Caco-2 (cell line): ENCODE results near the gene KLHL29. TPM values are rescaled to one million over a fixed set of nuclear protein-coding genes. Genes with fewer than 3 reads are reported as not detected.

Experiments
- BruUV-seq: library from RNA; stranded (reverse); fragments of 400-500 nt; replicated peaks from 2 replicates; lab custom pipeline; 2021; lab: Mats Ljungman, UMichigan
- CTCF ChIA-PET: fragments of 300-600 bp; sonication (Branson Sonifier 250); formaldehyde crosslinking; loops from one replicate; lab custom pipeline; 2022; ENCODE audit warnings: antibody characterized with exemption; lab: Charles Lee
- POLR2A ChIA-PET: fragments of 300-600 bp; sonication (Branson Sonifier 250); formaldehyde crosslinking; loops from one replicate; lab custom pipeline; 2022; ENCODE audit warnings: antibody characterized with exemption; lab: Charles Lee
- DNase-seq, 2 experiments: peaks; one replicate each; pipeline versions ENCODE4 v3.0.0 to v3.0.0-alpha.2; 2020 to 2022
- H3K27me3 ChIP-seq: replicated peaks from 2 replicates; pipeline ENCODE4 v1.6.0; 2011; ENCODE audit warnings: low read length; ENCODE audit not compliant: control insufficient read depth, insufficient read depth
- H3K36me3 ChIP-seq: 2 replicates; pipeline ENCODE4 v1.5.1; 2011; ENCODE audit warnings: low read length; ENCODE audit not compliant: control insufficient read depth, insufficient read depth
- H3K4me1 ChIP-seq: fragments of 250-450 bp; sonication (Bioruptor Pico); 2 replicates; pipeline ENCODE4 v1.5.1; 2020; ENCODE audit warnings: mild to moderate bottlenecking
- H3K4me3 ChIP-seq: 2 replicates; pipeline ENCODE4 v1.5.1; 2011; ENCODE audit warnings: low read depth, mild to moderate bottlenecking, control low read depth, low read length
- H3K9me3 ChIP-seq: fragments of 250-450 bp; sonication (Bioruptor Pico); 2 replicates; pipeline ENCODE4 v1.5.1; 2020; ENCODE audit warnings: mild to moderate bottlenecking, moderate library complexity
- H3K27ac Mint-ChIP-seq: one replicate; pipeline ENCODE4 v1.8.0; 2022; ENCODE audit warnings: mixed read lengths; ENCODE audit not compliant: unreplicated experiment
- H3K27me3 Mint-ChIP-seq: one replicate; pipeline ENCODE4 v1.8.0; 2022; ENCODE audit warnings: mixed read lengths; ENCODE audit not compliant: insufficient read depth, unreplicated experiment
- H3K36me3 Mint-ChIP-seq: one replicate; pipeline ENCODE4 v1.8.0; 2022; ENCODE audit warnings: mild to moderate bottlenecking, mixed read lengths; ENCODE audit not compliant: insufficient read depth, unreplicated experiment
- H3K4me1 Mint-ChIP-seq: one replicate; pipeline ENCODE4 v1.8.0; 2022; ENCODE audit warnings: low read depth, mixed read lengths; ENCODE audit not compliant: unreplicated experiment
- H3K4me3 Mint-ChIP-seq: one replicate; pipeline ENCODE4 v1.8.0; 2022; ENCODE audit warnings: mild to moderate bottlenecking, moderate library complexity, mixed read lengths; ENCODE audit not compliant: unreplicated experiment
- H3K9me3 Mint-ChIP-seq: one replicate; pipeline ENCODE4 v1.8.0; 2022; ENCODE audit warnings: mixed read lengths; ENCODE audit not compliant: unreplicated experiment
- intact Hi-C: fragments of 100-400 bp; cut with micrococcal nuclease; formaldehyde crosslinking; loops from one replicate; pipeline ENCODE4 v1.10.0; 2022; ENCODE audit not compliant: unreplicated experiment
- total RNA-seq: library from RNA; stranded (reverse); gene quantifications from 2 replicates; pipeline ENCODE4 v1.2.3, GENCODE V29; 2022
- TF ChIP-seq, protein P1 (sequence below), 2 experiments: fragments of 200-600 bp in 1 of 2; IDR thresholded peaks; 1 replicate in 1 of 2; 2 replicates in 1 of 2; pipeline versions ENCODE4 v1.5.1 to v1.8.0; 2011 to 2022; ENCODE audit warnings: antibody characterized with exemption in 1 of 2, control low read depth in 1 of 2, inconsistent platforms in 1 of 2, low read depth in 1 of 2, low read length in 1 of 2, mild to moderate bottlenecking in 1 of 2, moderate library complexity in 1 of 2; ENCODE audit not compliant: insufficient read depth in 1 of 2, severe bottlenecking in 1 of 2, unreplicated experiment in 1 of 2

The KLHL29 gene
- total RNA-seq, 1 experiment from 2014 or later = 0.61 TPM

DNA sequence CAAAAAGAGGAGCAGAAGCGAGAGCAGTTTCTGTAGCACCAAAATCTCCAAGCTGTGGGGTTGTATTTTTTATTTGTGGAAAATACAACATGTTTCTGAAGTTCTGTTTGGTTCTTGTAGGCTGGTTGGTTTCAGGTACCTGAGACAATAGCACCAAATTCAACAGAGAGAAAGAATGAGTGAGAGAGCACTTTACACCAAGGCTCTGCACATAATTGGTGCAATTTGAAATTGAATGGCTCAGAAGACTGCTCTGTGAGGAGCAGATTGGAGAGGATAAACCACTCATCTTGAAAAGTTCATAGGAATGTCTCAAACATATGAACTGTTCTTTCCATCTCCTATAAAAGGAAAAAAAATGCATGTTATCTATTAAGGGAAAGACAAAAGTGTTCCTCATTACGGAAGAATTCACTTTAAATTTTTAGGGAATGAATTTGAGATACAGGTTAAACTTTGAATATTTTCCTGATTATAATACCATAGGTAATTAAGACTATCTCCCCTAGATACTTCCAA is 366.8 kb downstream of the KLHL29 start:
- H3K27me3 ChIP-seq = no peaks in the 10 kb centered on the region
- no peak overlapping the region for H3K27ac Mint-ChIP-seq
- H3K4me3 ChIP-seq = no peak overlapping the region
- H3K4me3 Mint-ChIP-seq = no peak overlapping the region
- H3K9me3 ChIP-seq = no peaks in the 10 kb centered on the region
- CTCF ChIA-PET = no interaction called here
- H3K4me1 Mint-ChIP-seq = no peaks in the 10 kb centered on the region
- TF ChIP-seq, protein P1, sequence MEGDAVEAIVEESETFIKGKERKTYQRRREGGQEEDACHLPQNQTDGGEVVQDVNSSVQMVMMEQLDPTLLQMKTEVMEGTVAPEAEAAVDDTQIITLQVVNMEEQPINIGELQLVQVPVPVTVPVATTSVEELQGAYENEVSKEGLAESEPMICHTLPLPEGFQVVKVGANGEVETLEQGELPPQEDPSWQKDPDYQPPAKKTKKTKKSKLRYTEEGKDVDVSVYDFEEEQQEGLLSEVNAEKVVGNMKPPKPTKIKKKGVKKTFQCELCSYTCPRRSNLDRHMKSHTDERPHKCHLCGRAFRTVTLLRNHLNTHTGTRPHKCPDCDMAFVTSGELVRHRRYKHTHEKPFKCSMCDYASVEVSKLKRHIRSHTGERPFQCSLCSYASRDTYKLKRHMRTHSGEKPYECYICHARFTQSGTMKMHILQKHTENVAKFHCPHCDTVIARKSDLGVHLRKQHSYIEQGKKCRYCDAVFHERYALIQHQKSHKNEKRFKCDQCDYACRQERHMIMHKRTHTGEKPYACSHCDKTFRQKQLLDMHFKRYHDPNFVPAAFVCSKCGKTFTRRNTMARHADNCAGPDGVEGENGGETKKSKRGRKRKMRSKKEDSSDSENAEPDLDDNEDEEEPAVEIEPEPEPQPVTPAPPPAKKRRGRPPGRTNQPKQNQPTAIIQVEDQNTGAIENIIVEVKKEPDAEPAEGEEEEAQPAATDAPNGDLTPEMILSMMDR (IDR thresholded peaks at IDR 0.05; ENCODE audit: insufficient read depth in 1 of 2, low read depth in 1 of 2, low read length in 1 of 2, severe bottlenecking in 1 of 2, unreplicated experiment in 1 of 2) = no peak
- H3K36me3 ChIP-seq = no peaks in the 10 kb centered on the region; the same call in 1 of the 2 replicates
- H3K27me3 Mint-ChIP-seq = no peaks in the 10 kb centered on the region
- peaks cover 19% of the 10 kb centered on the region for H3K36me3 Mint-ChIP-seq
- no TSS peak for BruUV-seq
- intact Hi-C loops = no loop called here
- H3K4me1 ChIP-seq = peaks cover 1% of the 10 kb centered on the region; the same call in 1 of the 2 replicates
- POLR2A ChIA-PET = no interaction called here
- no peaks in the 10 kb centered on the region for H3K9me3 Mint-ChIP-seq
- DNase-seq = no peak

DNA sequence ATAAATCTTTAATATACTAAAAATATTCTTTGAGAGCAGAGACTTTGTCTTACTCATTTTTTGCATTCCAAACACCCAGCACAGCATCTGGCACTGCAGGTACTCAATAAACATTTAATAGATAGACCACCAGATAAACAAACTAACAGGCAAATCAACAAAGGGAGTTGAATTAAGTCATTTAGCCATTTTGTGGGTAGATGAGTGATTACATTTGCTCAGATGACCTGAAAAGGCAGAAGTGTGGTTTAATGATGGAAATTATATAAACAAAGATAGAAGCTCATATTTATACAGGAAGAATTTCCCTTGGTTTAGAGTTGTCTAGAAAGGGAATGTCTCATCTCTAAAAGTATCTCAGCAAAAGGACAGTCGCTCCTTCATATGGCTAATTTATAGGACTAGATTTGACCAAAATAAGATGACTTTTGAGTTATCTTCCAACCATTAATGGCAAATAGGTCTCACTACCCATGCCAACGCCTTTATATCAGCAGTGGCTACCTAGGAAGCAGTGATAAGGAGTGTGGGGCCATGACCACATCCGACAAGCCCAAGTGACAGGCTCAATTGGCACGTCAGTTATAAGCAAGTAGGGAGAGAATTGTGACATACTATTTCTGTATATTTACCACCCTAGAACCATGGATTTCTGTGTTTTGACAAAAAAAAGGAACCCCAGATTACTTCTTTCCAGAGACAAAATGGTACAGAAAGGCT is 368.5 kb downstream of the KLHL29 start:
- Mint-ChIP-seq H3K9me3 (no peaks in the 10 kb centered on the region), H3K27me3 (no peaks in the 10 kb centered on the region), H3K4me3 (no peak overlapping the region), H3K4me1 (peaks cover 9% of the 10 kb centered on the region), H3K27ac (no peak overlapping the region), H3K36me3 (peaks cover 19% of the 10 kb centered on the region)
- Histone ChIP-seq H3K36me3 (no peaks in the 10 kb centered on the region; the same call in 1 of the 2 replicates), H3K4me3 (no peak overlapping the region), H3K27me3 (no peaks in the 10 kb centered on the region), H3K9me3 (no peaks in the 10 kb centered on the region), H3K4me1 (peaks cover 14% of the 10 kb centered on the region)
- ChIA-PET CTCF (no interaction called here), POLR2A (no interaction called here)
- TF ChIP-seq, protein P1 (IDR thresholded peaks at IDR 0.05; ENCODE audit: insufficient read depth in 1 of 2, low read depth in 1 of 2, low read length in 1 of 2, severe bottlenecking in 1 of 2, unreplicated experiment in 1 of 2) = no peak
- no peak for DNase-seq
- intact Hi-C loops = no loop called here
- BruUV-seq = no TSS peak

DNA sequence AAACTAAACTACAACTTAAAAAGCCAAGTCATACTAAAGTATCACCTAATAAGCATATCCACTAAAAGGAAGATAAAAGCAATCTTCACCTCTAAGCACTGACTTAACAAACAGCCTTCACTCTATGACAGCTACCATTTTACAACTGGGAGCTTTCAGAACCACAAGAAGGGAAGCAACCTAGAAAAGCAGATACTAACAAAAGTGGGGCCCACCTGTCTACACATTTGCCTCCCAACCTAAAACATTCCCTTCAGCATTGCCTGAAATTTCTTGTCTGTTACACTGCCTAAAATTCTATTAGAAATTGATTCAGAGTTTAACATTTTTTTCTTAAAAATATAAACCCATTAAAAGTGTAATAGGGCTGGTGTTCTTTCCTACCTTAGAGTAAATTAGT is 370.0 kb downstream of the KLHL29 start:
- Mint-ChIP-seq H3K4me3 (no peak overlapping the region), H3K27ac (no peak overlapping the region), H3K9me3 (no peaks in the 10 kb centered on the region), H3K4me1 (peaks cover 9% of the 10 kb centered on the region), H3K27me3 (no peaks in the 10 kb centered on the region), H3K36me3 (peaks cover 19% of the 10 kb centered on the region)
- Histone ChIP-seq H3K4me3 (no peak overlapping the region), H3K36me3 (no peaks in the 10 kb centered on the region; the same call in 1 of the 2 replicates), H3K27me3 (no peaks in the 10 kb centered on the region), H3K4me1 (peaks cover 14% of the 10 kb centered on the region), H3K9me3 (no peaks in the 10 kb centered on the region)
- ChIA-PET POLR2A (no interaction called here), CTCF (interaction anchor here (1.1 kb wide), 1 partner anchor 70 kb away, joined by 3 read pairs; no protein-coding TSS in a partner anchor)
- TF ChIP-seq, protein P1 (IDR thresholded peaks at IDR 0.05; ENCODE audit: insufficient read depth in 1 of 2, low read depth in 1 of 2, low read length in 1 of 2, severe bottlenecking in 1 of 2, unreplicated experiment in 1 of 2) = no peak
- intact Hi-C loops = no loop called here
- no TSS peak for BruUV-seq
- no peak for DNase-seq
